Cardiac muscle cell (in vitro differentiated cells and primary cell): Measurements from ENCODE around the gene AGAP9. TPM values are rescaled to one million over a fixed set of nuclear protein-coding genes. Genes with fewer than 3 reads are reported as not detected.
"Not testable (repeated sequence)": the region's sequence is repeated elsewhere in the genome, so short reads cannot be mapped to it uniquely, and the experiment has no call there.

Source experiments
- DNase-seq, 2 donors: peaks; one replicate each; pipeline versions ENCODE4 v3.0.0 to v3.0.0-alpha.2; 2010 to 2017; ENCODE audit warnings: low read depth in 1 of 2, low spot score in 1 of 2
- H3K27ac ChIP-seq: fragments of 200-600 bp; sonication (generic); 2 replicates; pipeline ENCODE4 v1.5.1; 2016
- H3K27me3 ChIP-seq: fragments of 200-600 bp; sonication (generic); 2 replicates; pipeline ENCODE4 v1.6.0; 2016; ENCODE audit warnings: control low read depth
- H3K36me3 ChIP-seq: fragments of 200-600 bp; sonication (generic); 2 replicates; pipeline ENCODE4 v1.5.1; 2016; ENCODE audit warnings: control low read depth
- H3K4me1 ChIP-seq: fragments of 200-600 bp; sonication (generic); 2 replicates; pipeline ENCODE4 v1.8.1; 2017; ENCODE audit warnings: low read depth, mild to moderate bottlenecking, mixed run types
- H3K4me3 ChIP-seq: fragments of 200-600 bp; sonication (generic); 2 replicates; pipeline ENCODE4 v1.5.1; 2016; ENCODE audit warnings: mild to moderate bottlenecking
- H3K9me3 ChIP-seq: fragments of 200-600 bp; sonication (generic); 2 replicates; pipeline ENCODE4 v1.5.1; 2017; ENCODE audit warnings: low read depth, mild to moderate bottlenecking, control low read depth
- polyA plus RNA-seq: library from polyadenylated mRNA; unstranded; fragments of >200 nt; fragmentation: Nextera tagmentation; extraction: Ambion mirVana; gene quantifications from 2 replicates; pipeline ENCODE4 v1.2.1, GENCODE V29; 2016
- total RNA-seq: library from RNA; depleted of rRNA; stranded (reverse); fragments of >200 nt; gene quantifications from 2 replicates; pipeline ENCODE4 v1.2.3, GENCODE V29; 2016

AGAP9 gene
- total and polyA plus RNA-seq, 2 experiments from 2014 or later, result 5.3 to 14.9 TPM

DNA sequence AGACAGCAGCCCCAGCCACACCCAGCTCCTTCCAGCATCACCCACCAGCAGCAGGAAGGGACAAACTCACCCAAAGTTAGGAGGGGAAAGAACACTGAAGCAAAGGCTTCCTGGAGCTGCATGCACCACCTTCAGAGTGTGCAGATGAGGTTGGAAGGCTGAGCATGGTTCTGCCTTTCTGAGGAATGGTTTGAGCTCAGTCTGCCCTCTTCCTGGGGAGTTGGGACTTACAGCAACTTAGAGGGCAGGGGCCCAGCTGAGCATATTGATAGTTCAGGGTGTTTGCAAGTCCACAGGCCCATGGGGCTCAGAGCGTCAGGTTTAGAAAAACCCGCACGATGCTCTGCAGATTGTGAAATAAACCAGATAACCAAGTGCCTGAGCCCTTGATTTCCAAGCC is 43.3 kb downstream of the AGAP9 start:
- not testable (repeated sequence) for H3K36me3 ChIP-seq, DNase-seq, H3K9me3 ChIP-seq, H3K27ac ChIP-seq, H3K4me1 ChIP-seq, H3K27me3 ChIP-seq, H3K4me3 ChIP-seq

- H3K36me3 ChIP-seq, H3K4me1 ChIP-seq, H3K9me3 ChIP-seq, DNase-seq, H3K27ac ChIP-seq, H3K4me3 ChIP-seq, H3K27me3 ChIP-seq: not testable (repeated sequence)
Measured at GRCh38 chr10:47478114-47478513, 45.3 kb downstream of the AGAP9 start.

GRCh38 chr10:47477078-47477477 is 46.4 kb downstream of the AGAP9 start:
- H3K36me3 ChIP-seq, DNase-seq, H3K27me3 ChIP-seq, H3K27ac ChIP-seq, H3K4me3 ChIP-seq, H3K4me1 ChIP-seq, H3K9me3 ChIP-seq: not testable (repeated sequence)

DNA sequence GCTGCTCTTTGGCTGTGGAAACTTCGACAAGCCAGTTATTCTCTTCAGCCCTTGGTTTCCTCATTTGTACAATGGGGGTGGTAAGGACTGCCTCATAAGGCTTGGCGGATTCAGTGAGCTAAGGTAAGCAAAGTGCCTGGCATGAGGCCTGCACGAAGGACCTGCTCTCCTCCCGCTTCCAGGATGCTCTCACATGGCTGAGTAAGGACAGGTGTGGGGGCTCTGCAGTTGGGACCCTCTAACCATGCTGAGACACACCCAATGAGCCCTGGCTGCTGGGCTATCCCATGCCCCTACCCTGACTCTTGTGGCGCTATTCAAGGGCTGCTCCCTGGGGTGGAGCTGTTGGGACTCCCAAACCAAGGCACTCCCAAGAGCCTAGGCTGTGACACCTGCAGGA is 48.3 kb downstream of the AGAP9 start:
- H3K27ac ChIP-seq, H3K27me3 ChIP-seq, H3K9me3 ChIP-seq, DNase-seq, H3K4me1 ChIP-seq, H3K4me3 ChIP-seq, H3K36me3 ChIP-seq: not testable (repeated sequence)

- H3K9me3 ChIP-seq, H3K36me3 ChIP-seq, H3K4me1 ChIP-seq, H3K27me3 ChIP-seq, H3K27ac ChIP-seq, DNase-seq, H3K4me3 ChIP-seq: not testable (repeated sequence)
Measured at GRCh38 chr10:47473516-47473915, 49.9 kb downstream of the AGAP9 start.

- not testable (repeated sequence) for H3K4me3 ChIP-seq, DNase-seq, H3K4me1 ChIP-seq, H3K27ac ChIP-seq, H3K9me3 ChIP-seq, H3K27me3 ChIP-seq, H3K36me3 ChIP-seq
Measured at GRCh38 chr10:47472647-47473046, 50.8 kb downstream of the AGAP9 start.

- H3K27me3 ChIP-seq, H3K9me3 ChIP-seq, DNase-seq, H3K27ac ChIP-seq, H3K4me3 ChIP-seq, H3K36me3 ChIP-seq, H3K4me1 ChIP-seq: not testable (repeated sequence)
Measured at GRCh38 chr10:47472072-47472471, 51.4 kb downstream of the AGAP9 start.

DNA sequence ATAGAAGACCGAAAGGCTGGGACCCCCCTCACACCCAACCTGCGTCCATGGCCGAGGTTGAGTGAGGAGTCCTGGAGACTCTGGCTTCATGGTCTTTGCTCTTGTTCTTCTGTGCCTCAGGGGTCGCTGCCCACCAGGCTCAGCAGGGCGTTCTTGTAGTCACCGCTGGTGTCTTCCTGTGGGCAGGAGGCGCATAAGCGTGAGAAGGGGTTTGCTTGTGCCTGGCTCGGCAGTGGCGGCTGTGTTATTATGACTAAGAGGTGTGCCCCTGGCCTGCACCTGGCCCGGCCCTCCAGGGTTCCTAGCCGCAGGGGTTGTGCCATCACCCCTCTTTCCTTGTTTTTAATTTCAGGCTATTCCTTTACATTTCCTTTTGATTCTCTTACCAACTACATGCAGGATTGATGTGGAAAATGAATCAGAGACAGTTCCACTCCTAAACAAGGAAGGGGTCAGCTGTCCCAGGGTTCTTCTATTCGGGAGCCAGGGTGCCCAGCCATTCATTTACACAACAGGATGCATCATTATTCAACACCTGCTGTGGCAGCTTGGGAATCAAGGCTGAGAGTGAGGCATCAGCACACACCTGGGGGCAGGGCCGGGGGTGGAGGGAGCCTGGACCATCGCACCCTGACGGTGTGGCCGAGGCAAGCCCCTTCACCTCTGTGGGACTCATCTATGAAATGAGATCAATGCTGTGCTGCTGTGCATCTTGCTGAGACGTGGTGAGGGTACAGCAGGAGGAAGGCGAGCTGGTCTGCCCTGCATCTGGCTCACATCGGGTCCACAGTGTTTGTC is 54.5 kb downstream of the AGAP9 start:
- not testable (repeated sequence) for H3K9me3 ChIP-seq, H3K4me1 ChIP-seq, H3K4me3 ChIP-seq, DNase-seq, H3K27me3 ChIP-seq, H3K27ac ChIP-seq, H3K36me3 ChIP-seq

DNA sequence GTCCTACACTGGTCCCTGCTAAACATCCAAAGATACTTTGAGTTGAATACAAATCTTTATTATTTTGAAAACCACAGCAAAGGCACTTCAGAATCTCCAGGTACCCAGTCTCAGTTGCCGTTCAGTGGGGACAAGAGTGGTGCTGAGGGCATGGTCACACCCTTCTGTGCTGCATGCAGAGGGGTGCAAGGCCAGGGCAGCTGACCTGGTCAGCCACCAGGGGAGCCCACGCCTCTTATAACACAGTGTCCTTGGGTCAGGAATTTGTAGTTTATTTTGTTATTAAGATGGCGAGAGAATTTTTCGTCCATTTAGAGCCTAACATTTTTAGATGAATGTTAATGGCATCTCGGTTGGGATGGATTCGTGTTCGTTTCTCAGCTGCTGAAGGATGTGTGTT is 55.5 kb downstream of the AGAP9 start:
- H3K4me1 ChIP-seq, H3K27ac ChIP-seq, H3K36me3 ChIP-seq, H3K27me3 ChIP-seq, H3K9me3 ChIP-seq, DNase-seq, H3K4me3 ChIP-seq: not testable (repeated sequence)

DNA sequence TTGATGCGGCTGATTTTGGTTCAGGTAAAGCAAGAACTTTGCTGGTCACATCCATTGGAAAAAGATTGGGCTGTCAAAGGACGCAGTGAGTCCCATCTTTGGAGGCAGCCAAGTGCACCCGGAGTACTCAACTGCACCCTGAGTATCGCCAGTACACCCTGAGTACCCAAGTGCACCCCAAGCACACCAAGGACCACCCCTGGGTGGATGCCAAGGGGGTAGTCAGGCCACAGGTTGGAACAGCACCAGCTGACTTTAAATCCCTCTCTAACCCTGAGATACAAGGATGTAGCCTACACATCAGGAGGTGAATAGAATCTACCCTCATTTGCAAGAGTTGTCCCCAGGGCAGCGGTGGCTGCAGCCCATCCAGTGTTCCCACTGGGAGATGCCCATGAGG is 56.0 kb downstream of the AGAP9 start:
- H3K4me3 ChIP-seq, H3K27ac ChIP-seq, H3K27me3 ChIP-seq, H3K4me1 ChIP-seq, H3K36me3 ChIP-seq, DNase-seq, H3K9me3 ChIP-seq: not testable (repeated sequence)

DNA sequence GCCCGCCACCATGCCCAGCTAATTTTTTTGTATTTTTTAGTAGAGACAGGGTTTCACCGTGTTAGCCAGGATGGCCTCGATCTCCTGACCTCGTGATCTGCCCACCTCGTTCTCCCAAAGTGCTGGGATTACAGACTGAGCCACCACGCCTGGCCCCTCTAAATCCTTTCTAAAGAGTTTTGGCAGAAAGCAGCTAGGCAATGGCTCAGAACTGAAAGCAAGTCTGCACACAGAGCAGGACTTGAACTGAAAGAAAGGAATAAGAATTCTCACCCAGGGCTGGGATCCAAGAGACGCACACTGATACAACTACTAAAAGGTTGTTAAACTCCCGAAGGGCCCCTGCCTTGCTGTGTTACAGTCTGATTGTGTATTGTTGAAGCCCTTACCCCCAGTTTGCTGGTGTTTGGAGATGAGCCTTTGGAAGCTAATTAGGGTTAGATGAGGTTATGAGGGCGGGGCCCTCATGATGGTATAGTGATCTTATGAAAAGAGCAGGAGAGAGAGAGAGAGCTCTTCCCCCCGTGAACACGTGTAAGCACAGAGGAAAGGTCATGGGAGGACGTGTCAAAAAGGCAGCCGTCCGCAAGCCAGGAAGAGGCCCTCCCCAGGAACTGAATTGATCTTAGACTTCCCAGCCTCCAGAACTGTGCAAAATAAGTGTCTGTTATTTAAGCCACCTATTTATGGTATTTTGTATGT is 58.1 kb downstream of the AGAP9 start:
- not testable (repeated sequence) for H3K4me1 ChIP-seq, H3K27ac ChIP-seq, H3K9me3 ChIP-seq, H3K4me3 ChIP-seq, H3K27me3 ChIP-seq, DNase-seq, H3K36me3 ChIP-seq

- not testable (repeated sequence) for H3K9me3 ChIP-seq, H3K36me3 ChIP-seq, DNase-seq, H3K4me3 ChIP-seq, H3K27ac ChIP-seq, H3K4me1 ChIP-seq, H3K27me3 ChIP-seq
Measured at GRCh38 chr10:47462577-47463358, 60.7 kb downstream of the AGAP9 start.
